Fibroblast of skin of right biceps (primary cell): ENCODE measurements around the gene LATS2.
"Not testable (repeated sequence)": the region's sequence is repeated elsewhere in the genome, so short reads cannot be mapped to it uniquely, and the experiment has no call there.

ENCODE experiments used
- DNase-seq: peaks from one replicate; pipeline ENCODE4 v3.0.0-alpha.2; 2013

Gene LATS2

GRCh38 chr13:20989656-20990321 is 71.6 kb downstream of the LATS2 start:
- no peak for DNase-seq

GRCh38 chr13:20988909-20989655 is 72.3 kb downstream of the LATS2 start:
- no peak for DNase-seq

GRCh38 chr13:20988033-20988908 is 73.1 kb downstream of the LATS2 start:
- DNase-seq, result no peak

GRCh38 chr13:20987599-20987998 is 73.8 kb downstream of the LATS2 start:
- DNase-seq, result no peak

GRCh38 chr13:20984879-20985278 is 76.5 kb downstream of the LATS2 start:
- peak; percentile 37 for DNase-seq

GRCh38 chr13:20983386-20983785 is 78.0 kb downstream of the LATS2 start:
- no peak for DNase-seq

DNA sequence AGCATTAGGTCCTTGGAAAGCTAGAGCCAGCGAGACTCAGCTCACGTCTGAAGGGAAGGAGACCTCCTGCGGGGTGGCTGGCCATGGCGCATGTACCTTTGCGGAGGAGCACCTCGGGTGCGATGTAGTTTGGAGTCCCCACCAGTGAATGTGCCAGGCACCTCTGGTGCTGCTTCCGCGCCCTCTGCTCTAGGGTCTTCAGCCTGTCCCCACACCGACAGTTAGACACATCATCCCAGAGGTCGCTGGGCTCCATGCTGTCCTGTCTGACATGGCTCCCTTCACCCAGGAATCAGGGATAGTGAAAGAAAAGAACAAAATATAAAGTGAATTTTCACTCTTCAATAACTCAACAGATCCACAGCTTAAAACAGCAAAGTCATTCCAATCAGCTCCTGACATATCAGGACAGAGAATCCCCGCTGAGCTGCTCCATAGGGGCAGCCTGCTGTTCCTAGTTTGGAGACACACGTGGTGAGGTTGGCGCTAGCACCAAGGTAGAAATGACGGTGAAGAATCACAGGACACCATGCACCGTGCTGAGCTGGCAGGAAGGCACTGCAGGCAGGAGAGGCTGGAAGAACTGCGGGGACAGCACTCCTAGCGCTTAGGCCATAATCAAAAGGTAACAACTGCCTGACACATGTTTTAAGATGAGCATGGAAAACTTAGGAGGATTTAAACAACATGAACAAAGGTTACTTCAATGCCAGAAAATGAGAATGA is 79.9 kb downstream of the LATS2 start:
- no peak for DNase-seq

- no peak for DNase-seq
Measured at GRCh38 chr13:20980899-20981298, 80.5 kb downstream of the LATS2 start.

DNA sequence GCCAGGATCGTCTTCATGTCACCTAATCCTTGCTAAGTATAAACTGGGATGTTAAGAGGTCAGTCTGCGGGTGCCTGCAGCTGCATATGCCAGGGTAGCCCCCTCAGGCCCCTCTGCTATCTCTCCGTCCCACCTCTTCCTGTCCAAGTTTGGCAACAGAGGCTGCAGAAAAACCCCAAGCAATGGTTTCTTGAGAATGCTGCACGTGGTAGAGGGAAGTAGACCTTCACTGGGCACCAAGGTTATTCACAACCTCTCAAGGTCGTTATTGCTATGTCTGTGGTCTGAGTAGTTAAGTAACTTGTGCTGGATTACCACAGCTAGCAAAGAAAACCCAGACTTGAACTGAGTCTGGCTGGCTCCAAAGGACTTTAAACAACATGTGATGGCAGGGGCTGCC is 81.0 kb downstream of the LATS2 start:
- DNase-seq, result no peak

- no peak for DNase-seq
Measured at GRCh38 chr13:20977394-20977793, 84.0 kb downstream of the LATS2 start.

GRCh38 chr13:20974981-20975585 is 86.3 kb downstream of the LATS2 start:
- DNase-seq, result no peak

GRCh38 chr13:20973886-20974425 is 87.4 kb downstream of the LATS2 start:
- DNase-seq, result no peak

- no peak for DNase-seq
Measured at GRCh38 chr13:20972731-20973130, 88.7 kb downstream of the LATS2 start.

DNA sequence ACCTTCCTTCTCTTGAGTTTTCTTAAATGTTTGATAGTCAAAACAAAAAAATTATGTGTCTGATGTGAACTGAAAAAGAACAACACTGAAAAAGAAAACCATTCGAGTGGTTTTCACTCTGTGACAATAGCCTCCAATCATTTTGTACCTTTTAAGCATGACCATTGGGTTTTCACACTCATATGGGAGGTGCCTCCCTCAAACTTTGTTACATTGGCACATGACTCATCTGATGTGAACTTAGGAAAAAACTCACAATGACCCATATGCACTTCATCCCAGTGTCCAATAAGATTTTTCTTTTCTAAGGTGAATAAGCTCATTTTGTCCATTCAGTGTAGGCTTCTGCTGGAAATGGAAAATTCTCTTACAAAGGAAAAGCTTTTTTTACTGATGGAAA is 92.2 kb downstream of the LATS2 start:
- peak; percentile 45 for DNase-seq

- DNase-seq, result no peak
Measured at GRCh38 chr13:20968745-20969144, 92.6 kb downstream of the LATS2 start.

- no peak for DNase-seq
Measured at GRCh38 chr13:20967340-20967739, 94.0 kb downstream of the LATS2 start.

DNA sequence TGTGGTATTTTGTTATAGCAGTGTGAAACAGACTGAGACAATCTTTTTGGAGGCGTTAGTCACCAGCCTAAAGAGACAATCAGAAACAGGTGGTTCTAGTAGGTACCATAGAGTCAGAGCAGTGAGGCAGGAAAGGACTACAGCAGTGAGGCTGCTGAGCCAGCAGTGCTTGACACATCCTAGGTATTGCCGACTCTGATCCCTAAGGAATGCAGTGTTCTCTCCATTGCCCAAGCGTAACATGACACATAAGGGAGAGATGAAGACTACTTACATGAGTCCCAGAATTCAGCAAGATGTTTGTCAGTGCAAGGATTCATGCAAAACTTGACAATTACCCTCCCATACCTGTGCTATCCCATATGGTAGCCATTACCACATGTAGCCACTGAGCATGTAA is 96.5 kb downstream of the LATS2 start:
- peak; percentile 43 for DNase-seq

DNA sequence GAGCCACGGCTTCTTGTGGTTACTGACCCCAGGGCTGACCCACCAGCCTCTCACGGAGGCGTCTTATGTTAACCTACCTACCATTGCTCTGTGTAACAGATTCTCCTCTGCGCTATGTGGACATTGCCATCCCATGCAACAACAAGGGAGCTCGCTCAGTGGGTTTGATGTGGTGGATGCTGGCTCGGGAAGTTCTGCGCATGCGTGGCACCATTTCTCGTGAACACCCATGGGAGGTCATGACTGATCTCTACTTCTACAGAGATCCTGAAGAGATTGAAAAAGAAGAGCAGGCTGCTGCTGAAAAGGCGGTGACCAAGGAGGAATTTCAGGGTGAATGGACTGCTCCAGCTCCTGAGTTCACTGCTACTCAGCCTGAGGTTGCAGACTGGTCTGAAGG is 99.7 kb downstream of the LATS2 start:
- DNase-seq, result not testable (repeated sequence)

DNA sequence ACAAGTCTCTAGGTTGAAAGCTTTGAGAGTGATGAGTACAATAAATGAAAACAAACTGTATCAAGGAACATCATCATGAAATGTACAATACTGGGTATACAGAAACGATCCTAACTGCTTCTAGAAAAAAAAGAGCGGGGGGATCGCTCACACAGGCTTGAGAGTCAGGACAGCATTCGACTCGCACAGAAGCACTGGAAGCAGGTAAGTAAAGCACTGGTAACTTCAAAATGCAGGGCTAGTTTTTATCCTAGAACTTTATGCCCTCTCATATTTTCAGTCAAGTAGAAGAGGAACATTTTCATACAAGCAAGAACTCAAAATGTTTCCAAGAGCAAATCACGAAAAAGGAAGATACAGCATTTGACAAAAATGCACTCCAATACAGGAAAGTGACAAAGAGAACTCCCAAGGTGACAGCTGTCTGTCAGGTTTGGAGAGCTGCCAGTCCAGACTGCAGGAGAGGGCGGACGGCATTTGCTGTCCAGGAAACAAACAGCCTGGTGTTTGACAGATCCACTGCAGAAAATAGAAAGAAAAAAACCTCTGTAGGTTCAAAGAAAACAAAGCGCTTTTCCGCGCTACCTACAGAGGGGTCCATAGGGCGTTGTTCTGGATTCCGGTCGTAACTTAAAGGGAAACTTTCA is 100.6 kb downstream of the LATS2 start:
- no peak for DNase-seq

DNA sequence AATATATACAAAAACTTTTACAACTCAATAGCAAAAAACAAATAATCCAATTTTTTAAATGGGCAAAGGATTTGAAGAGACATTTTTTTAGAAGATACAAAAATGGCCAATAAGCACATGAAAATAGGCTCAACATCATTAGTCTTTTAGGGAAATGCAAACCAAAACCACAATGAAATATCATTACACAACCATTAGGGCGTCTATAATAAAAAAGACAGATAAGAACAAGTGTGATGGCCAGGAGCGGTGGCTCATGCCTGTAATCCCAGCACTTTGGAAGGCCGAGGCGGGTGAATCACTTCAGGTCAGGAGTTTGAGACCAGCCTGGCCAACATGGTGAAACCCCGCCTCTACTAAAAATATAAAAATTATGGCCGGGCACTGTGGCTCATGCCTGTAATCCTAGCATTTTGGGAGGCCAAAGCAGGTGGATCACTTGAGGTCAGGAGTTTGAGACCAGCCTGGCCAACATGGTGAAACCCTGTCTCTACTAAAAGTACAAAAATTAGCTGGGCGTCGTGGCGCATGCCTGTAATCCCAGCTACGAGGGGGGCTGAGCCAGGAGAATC is 104.3 kb downstream of the LATS2 start:
- DNase-seq, result not testable (repeated sequence)

- no peak for DNase-seq
Measured at GRCh38 chr13:20955496-20955895, 105.9 kb downstream of the LATS2 start.
